Kidney tubule cell (primary cell): ENCODE measurements around the gene KRT33B.
"Not testable (repeated sequence)": the region's sequence is repeated elsewhere in the genome, so short reads cannot be mapped to it uniquely, and the experiment has no call there.

ENCODE experiments used
- DNase-seq: peaks from one replicate; pipeline ENCODE4 v3.0.0-alpha.2; 2018; ENCODE audit warnings: low spot score

Gene KRT33B

DNA sequence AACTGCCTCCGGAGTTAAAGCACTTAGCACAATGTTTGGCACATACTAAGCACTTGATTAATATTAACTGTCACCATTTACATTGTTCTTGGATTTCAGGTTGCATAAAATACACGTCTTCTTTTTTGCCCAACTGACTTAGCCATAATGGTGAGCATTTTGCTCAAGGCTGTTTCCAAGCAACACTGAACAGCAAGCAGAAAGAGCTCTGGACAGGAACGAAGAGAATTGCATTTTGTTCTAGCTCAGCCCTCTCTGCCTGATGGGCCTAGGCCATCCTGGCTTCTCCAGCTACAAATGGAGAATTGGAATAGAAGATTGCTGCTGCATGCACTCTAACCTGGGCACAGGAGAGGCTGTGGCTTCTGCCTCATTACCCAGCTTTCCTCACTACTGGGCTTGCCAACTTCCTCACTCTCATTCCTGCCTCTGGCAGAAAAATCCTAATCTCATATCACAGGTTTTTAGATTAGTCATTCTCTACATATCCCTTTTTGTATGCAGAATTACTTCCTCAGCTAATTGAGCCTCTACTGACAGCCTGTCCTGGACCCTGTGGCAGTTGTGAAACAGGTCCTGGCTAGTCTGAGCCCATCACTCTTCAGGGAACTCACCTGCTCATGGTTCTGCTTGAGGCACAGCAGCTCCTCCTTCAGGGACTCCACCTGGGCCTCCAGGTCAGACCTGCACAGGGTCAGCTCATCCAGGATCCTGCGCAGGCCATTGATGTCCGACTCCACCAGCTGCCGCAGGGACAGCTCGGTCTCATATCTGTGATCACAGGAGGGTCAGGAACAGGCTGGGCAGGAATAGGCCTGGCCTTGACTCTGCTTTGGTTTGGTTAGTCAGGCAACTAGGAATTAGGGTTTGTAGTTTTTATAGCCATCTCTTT is 21.5 kb downstream of the KRT33B start:
- DNase-seq: no peak

DNA sequence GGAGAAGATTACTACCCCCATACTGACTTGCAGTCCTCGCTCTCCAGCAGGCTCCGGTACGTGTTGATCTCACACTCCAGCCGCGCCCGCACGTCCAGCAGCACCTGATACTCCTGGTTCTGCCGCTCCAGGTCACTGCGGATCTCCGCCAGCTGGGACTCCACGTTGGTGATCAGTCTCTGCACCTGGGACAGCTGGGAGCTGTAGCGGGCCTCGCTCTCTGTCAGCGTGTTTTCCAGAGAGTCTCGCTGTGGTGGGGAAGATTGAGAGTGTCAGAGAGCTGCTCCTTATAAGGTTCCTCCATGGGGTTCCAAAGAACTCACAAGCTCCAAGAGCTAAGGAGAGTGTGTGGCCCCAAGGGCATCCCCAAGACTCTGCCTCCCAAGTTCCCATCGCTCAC is 23.2 kb downstream of the KRT33B start:
- not testable (repeated sequence) for DNase-seq

DNA sequence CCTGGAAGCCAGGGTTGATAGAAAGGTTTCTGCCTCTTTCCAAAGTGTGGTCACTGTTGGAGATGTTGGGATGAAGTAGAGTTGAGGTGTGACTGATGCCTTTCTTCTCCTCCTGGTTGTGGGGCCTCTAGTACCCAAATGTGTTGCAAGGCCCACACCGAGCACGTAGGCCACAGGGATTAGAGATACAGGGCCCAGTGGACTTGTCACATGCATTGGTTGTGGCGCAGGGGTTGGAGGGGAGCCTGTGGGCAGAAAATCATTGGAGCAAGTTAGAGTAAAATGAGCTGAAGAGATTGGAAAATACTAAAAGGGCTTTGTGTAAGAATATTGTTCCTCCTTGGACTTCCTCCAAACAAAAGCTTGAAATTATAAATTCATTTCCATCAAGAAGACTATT is 23.6 kb downstream of the KRT33B start:
- no peak for DNase-seq

DNA sequence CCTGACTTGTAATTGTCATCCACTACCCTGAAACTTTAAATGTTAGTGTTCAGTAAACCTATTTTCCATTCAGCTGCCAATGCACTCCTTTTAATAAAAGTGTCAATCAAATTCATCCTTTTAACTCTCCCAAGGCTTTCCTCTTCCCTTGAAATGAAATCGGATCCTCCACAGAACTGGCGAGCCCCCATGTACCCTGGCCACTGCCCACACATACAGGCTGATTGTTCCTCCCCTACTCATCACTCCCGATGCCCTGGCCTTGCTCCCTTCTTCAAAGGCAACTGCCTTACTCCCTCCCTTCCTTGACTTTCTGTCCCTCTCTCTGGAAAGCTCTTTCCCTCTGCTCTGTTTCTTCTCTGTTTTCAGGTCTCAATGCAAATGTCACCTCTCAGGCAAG is 26.6 kb downstream of the KRT33B start:
- no peak for DNase-seq

DNA sequence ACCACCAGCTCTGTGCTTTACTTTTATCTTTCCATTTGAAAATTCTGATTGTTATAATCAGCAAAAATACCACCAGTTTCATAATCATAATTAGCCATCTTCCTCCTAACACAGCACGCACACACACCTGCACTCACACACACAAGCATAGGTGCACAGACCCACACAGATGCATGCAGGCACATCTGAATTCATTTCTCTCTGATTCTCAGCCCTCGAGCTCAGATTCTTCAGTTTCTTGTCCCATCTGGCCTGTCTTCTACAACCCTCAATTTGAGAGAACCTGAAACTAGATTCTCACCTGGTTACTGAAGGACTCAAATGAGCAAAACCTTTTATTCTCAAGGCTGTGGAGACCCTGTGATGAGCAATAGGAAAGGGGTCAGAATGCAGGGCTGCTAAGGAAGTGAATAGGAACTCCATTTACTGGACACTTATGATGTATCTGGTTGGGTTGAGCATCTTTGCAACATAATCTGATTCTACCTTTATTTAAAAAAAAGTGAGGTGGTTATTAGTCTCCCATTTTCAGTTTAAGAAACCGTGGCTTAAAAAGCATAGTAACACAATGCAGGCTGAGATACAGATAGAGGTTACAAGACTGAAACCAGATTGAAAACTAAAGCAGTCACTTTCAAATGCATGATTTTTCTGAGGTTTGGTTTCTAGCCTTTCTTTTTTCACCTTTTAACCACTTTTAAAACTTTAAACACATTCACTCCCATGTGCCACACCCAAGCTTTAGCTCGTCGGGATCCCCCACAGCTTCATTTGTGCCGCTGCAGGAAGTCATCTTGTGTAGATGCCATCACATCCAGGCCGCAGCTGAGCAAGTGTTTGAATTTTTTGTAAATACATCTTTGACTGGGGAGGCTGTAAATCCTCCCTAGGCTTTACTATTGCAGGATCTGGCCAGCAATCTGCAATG is 28.4 kb downstream of the KRT33B start:
- no peak for DNase-seq

DNA sequence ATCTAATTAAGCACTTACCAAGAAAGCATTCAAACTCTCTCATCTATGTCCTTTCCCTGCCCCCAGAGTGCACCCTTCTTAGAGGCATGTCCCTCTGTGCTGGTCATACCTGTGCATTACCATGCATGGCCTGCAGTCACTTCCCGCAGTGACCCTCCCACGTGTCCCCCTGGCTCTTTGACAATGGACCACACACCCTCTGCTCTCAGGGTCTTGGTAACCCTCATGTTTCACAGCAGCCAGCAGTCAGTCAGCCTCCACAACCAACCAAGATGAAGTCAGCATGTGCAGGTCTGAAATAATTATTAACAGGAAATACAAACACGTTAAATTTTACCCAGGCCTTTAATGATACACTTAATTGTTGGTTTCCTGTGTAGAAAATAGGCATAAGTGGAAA is 29.1 kb downstream of the KRT33B start:
- peak; percentile 85 for DNase-seq

DNA sequence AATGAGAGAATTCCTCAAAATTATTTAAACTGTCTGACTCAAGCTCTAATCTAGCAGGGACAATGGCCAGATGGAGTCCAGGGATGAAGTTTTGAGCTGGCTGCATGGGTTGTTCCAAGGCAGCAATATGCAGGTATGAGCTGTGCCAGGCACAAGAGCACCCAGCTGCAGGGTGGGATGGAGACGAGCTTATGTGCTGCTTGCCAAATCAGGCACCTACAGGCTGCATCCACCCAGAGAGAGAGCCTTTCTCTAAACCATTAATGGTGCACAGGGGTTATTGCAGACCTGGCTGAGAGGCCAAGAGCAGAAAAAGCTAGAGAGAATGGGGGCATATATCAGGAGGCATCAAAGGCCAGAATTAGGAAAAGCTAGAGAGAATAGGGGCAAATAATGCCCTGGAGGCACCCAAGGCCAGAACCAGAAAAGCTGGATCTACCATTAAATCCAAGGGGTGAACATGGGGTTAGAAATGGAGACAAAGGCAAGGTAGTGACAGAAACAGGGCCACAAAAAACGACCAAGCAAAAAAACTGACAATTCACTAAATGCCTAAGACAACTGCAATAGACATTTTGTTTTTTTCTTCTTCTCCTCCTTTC is 29.9 kb downstream of the KRT33B start:
- no peak for DNase-seq

DNA sequence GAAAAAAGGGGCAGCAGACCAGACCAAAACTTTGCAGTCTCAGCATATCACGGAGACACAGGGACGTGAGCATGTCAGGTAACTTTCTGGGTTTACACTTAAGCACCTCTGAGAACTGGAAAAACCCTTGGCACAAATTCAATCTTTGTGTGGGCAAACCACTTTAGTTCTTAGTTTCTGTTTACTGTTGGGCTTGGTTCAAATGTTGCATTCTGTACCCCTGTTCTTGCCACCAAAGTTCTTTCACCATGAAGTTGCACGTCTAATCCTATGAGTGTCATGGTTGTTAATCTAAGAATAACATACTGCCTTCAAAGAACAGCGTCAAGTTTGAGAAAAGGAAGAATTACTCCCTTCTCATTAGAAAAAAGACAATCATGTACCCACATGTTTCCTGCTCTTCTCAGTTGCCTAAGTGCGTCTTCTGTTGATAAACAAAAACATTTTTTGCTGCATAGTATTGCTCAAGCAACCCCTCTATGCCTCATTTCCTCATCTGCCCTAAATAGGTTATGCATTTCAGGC is 30.6 kb downstream of the KRT33B start:
- DNase-seq: peak; percentile 83

DNA sequence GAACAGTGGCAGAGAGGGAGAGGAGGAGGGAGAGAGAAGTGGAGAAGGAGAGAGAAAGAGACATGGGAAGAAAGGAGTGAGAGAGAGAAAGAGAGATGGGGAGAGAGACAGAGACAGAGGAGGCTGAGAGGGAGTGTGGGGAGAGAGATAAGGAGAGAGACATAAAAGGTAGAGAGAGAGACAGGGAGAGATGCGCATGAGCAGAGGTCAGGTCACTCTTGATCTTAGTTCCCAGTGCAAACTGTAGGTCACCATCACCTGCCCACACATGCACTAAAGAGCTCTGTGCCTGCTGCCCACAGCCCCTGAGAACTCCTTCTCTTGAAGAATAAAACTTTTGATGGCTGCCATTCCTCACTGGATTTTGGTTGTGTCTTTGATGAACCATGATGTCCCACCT is 33.9 kb downstream of the KRT33B start:
- DNase-seq: no peak

DNA sequence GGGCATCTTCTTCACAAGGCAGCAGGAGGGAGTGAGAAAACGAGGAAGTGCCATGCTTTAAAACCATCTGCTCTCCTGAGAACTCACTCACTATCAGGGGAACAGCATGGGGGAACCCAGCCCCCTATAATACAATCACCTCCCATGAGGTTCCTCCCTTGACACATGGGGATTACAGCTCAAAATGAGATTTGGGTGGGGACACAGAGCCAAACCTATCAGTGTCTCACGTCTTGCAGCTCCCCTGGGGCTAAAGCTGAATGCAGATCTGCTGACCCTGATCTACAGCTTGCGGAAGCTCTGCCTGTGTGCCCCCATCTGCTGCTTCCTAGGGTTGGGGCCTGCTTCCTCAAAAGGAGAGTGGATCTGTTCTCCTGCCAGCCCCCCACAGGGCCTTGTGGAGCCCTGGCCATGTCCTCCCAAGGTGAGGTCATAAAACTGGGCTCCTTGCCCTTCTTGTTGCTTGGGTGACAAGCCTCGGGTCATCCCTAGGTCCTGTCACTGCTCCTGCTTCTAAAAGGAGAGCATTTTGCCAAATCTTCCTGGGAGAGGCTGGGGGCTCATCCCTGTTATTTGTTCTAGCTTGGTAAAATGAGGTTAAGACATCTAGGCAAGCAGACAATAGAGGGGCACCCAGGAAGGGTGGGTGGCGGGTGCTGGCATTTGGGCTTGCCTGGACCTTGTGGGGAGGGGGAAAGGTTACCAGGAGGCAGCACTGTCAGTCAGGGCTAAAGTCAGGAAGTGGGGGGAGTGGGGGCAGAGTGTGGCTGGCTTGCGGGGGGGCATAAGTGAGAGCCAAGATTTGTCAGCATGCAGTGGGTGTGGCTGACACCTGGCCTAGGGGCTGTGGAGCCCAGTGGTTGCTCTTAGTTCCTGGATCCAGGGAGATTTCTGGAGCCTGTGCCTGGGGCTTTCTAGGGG is 35.0 kb downstream of the KRT33B start:
- DNase-seq: no peak

DNA sequence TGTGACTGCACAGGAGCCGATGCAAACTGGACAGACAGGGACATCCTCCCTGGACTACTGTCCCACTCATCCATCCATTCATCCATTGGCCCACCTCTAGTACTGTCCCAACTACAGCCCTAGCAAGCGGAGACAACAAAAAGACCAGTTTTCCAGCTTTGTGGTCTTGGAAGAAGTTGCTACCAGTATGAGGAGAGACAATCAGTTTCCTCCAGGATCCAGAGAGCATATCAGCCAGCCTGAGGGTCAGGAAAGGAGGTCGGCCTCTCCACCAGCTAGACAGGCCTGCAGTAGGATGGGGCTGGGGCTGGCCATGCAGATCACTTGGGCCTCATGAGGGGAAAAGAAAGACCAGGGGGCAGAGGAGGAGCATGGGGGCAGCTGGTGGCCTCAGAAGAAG is 35.8 kb downstream of the KRT33B start:
- no peak for DNase-seq

DNA sequence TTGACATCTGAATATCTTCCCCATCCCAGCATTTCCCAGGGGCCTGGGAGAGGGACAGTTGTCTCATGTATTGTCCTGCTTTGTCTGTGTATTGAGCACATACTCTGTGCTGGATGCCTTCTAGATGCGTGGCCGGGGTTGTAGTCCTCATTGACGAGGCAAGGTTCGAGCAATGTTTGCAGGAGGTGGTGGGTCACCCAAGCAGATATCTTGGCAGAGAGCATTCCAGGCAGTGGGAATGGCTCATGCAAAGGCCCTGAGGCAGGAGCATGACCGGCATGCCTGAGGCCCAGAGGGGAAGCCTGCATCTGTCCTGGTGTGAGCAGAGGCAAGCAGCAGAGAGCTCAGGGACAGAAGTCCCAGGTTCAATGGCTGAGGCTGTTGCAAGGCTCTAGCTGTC is 36.5 kb downstream of the KRT33B start:
- DNase-seq: no peak

DNA sequence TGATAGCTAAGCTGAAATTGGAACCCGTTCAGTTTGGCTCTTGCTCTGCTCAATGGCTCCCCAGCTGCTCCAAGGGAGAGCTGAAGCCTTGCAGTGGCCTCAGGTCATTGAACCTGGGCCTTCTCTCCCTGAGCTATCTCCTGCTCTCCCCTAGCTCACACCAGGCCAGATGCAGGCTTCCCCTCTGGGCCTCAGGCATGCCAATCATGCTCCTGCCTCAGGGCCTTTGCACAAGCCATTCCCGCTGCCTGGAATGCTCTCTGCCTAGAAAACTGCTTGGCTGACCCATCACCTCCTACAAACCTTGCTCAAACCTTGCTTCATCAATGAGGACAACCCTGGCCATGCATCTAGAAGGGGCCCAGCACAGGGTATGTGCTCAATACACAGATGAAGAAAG is 37.4 kb downstream of the KRT33B start:
- DNase-seq: no peak

DNA sequence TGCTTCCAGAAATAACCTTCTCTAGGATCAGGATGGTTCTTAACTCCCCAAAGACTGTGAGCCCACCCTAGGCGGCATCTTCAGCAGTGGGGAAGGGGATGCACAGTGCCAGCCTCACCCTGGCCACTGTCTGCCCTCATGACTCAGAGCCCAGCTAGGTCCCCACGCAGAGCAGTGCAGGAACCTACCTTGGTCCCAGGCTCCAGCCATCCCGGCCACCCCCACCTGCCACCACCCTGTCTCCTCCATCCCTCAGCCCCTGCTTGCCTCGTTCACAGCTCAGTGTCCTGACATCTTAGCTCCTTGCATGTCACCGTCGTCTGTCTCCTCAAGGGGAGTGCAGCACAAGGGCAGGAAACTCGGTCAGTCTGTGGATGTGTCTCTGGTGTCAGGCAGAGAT is 38.0 kb downstream of the KRT33B start:
- DNase-seq: no peak

DNA sequence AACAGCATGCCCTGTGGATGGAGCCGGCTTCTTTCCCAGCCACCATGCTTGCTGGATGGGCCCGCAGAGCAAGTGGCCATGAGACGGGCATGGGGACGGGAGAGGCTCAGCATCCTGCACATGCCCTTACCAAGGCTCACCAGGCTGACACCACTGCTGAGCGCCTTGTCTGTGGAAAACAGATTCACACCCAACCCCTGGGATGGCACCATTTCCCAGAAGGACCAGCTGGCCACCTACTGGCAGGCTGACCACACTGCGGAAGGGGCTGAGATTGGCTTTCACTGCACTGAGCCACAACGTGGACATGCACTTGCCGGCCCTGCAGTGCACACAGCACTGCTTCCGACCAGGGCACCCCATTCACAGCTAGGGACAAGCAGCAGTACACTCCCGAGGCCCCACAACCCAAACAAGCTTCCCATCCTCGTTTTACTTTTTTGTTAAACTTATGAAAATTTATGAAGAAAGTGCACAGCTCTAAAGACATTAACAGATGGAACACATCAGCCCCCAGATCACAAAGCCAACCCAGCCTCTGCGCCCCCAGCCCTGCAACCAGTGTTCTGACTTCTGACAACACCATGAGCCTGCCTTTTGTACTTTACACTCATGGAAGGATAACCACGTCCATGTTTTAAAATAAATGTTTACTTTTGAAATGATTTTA is 40.2 kb downstream of the KRT33B start:
- peak; percentile 75 for DNase-seq

DNA sequence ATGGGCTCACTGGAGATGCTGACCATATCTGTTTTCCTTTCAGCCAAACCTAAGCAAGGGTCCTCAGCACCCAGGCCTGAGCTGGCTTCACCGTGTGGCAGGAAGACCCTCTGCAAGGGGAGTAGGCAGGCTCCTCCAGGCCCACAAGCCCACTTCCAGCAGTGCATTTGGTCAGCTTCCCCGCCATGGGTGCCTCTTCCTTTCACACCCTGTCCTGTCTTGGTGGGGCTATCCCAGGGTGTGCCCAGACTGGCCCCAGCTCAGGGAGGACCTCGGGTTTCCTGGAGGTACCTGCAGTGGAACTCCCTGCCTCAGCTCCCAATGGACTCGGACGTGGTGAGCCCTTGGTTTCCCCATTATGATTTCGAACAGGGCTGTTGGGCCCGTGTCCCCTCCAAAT is 41.4 kb downstream of the KRT33B start:
- no peak for DNase-seq

DNA sequence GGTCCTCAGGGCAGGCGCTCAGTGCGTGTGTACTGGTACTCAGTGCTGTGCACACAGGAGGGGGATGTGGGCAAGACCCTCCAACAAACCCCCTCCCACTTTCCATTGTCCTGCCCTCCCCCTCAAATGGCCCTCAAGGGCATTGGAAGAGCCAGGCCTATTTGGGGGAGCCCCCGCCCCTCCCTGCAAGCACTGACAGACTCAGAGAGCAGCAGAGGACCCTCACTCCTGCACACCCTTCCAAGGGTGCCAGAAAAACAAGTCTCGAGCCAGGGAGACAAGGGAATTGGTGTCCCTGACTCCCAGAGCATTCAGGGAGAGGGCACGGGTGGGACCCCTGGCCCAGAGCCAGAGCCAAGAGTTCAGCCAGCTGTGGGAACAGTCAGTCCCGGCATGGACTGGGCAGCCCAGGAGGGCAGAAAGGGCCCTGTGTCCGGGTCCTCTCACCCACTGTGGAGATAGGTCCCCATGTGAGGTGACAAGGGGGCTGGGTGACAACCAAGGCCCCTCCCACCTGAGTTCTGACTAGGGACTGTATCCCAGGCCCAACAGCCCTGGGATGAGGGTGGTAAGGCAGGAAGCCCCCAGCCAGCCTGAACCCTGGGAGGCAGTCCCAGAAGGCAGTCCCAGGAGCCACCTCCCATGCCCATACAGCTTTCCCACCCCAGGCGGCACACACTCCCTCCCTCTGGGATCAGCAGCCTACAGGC is 42.0 kb downstream of the KRT33B start:
- no peak for DNase-seq

DNA sequence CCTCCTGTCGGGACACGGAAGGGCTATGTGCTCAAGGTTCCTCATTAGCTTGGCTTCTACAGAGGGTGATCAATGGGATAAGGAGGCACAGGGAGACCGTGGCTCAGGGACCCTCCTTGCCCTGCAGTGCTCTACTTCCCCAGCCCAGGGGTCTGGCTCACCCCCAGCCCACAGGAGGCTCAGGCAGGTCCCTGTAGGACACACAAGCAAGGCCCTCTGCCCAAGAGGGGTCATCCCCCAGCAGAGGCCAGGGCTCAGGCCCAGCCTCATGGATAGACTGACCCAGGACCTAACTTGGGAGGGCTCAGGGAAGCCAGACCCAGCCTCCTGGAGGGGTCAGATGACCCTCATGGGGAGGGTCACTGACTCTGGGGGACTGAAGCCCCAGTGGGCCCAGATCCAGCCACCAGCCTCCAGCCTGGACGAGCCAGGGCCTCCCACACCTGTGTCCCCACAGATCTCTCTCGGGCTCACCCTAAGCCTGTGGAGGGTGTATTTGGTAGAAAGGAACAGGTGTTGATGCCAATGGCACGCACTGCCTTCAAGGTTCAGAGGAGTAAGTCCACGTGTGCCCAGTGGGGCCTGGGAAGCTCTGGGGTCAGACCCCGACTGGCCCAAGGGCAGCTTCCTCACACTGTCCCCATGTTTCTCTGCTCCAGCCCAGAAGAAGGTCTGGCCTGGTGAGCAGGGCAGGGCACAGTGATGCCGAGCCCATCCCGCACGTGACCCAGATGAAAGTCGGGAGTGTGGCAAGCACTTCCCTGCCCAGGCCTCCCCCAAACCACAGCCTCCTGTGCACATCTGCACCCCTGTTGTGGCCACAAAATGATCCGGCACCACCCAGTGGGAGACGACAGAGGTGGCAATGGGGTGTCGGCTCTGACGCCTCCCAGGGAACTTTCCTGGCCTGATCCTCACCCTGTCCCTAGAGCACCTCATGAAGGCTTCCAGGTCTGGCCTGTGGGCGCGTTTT is 43.2 kb downstream of the KRT33B start:
- DNase-seq: no peak

DNA sequence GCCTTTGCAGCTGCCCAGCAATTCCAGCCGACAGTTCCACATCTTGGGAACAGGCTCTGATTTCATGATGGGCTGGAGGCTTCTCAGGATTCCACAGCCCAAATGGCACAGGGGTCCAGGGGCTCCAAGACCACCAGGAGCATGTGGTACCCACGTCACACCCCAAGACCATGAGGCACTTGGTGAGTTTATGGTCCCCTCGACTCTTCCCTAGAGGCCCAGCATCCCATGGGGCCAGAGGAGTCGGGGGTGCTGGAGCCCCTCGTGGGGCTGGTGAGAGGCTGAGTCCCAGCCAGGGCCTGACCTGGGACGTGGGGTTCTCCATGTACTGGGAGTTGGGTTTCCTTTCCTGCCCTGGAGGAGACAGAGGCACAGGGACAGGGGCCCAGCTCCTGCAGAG is 44.0 kb downstream of the KRT33B start:
- DNase-seq: no peak
